WTC11 (cell line): ENCODE results near the gene IL1B.

ENCODE experiments used
- CTCF ChIP-seq: fragments of 200-600 bp; IDR thresholded peaks from 2 replicates; pipeline ENCODE4 v1.8.0; 2022; ENCODE audit warnings: antibody characterized with exemption
- GABPB1 ChIP-seq: sonication (generic); formaldehyde crosslinking; IDR thresholded peaks from 2 replicates; pipeline ENCODE4 v1.8.1; 2023; ENCODE audit warnings: mild to moderate bottlenecking, missing genetic modification reagents
- HMGA2 ChIP-seq: fragments of 250-450 bp; sonication (Bioruptor Pico); IDR thresholded peaks from 2 replicates; pipeline ENCODE4 v1.4.0; 2021; ENCODE audit warnings: mild to moderate bottlenecking, moderate library complexity
- IRF2 ChIP-seq: sonication (generic); formaldehyde crosslinking; IDR thresholded peaks from 2 replicates; pipeline ENCODE4 v1.8.0; 2022; ENCODE audit warnings: low read depth, missing genetic modification reagents, borderline replicate concordance
- MAX ChIP-seq: sonication (generic); formaldehyde crosslinking; IDR thresholded peaks from 2 replicates; pipeline ENCODE4 v1.8.0; 2022; ENCODE audit warnings: mild to moderate bottlenecking, missing genetic modification reagents
- NFYB ChIP-seq: sonication (generic); formaldehyde crosslinking; conservative IDR thresholded peaks from 2 replicates; pipeline ENCODE4 v1.8.0; 2022; ENCODE audit warnings: low read depth, missing genetic modification reagents
- NR2C2 ChIP-seq: sonication (generic); formaldehyde crosslinking; IDR thresholded peaks from 2 replicates; pipeline ENCODE4 v1.8.0; 2022; ENCODE audit warnings: mild to moderate bottlenecking, missing genetic modification reagents
- USF2 ChIP-seq: sonication (generic); formaldehyde crosslinking; IDR thresholded peaks from 2 replicates; pipeline ENCODE4 v1.8.1; 2023; ENCODE audit warnings: mild to moderate bottlenecking, missing genetic modification reagents, moderate library complexity
- ZBTB43 ChIP-seq: sonication (generic); formaldehyde crosslinking; IDR thresholded peaks from 2 replicates; pipeline ENCODE4 v1.8.1; 2023; ENCODE audit warnings: mild to moderate bottlenecking, missing genetic modification reagents

- TF ChIP-seq MAX (CRISPR knock-in tag) (no peak), CTCF (no peak), IRF2 (CRISPR knock-in tag) (no peak), HMGA2 (CRISPR knock-in tag) (no peak), NR2C2 (CRISPR knock-in tag) (no peak), NFYB (no peak), ZBTB43 (no peak), GABPB1 (CRISPR knock-in tag) (no peak), USF2 (CRISPR knock-in tag) (no peak)
These were observed 39.8 kb upstream of the IL1B start for GRCh38 chr2:112876257-112876970.
